SK-N-MC (cell line): ENCODE data around the gene DNAAF8.

ENCODE experiments used
- EZH2 ChIP-seq: fragments of 200-600 bp; sonication (generic); IDR thresholded peaks from one replicate; pipeline ENCODE4 v1.6.1; 2017; ENCODE audit warnings: antibody characterized with exemption
- POLR2AphosphoS5 ChIP-seq: IDR thresholded peaks from 2 replicates; pipeline ENCODE4 v1.6.1; 2012; ENCODE audit warnings: mild to moderate bottlenecking, low read depth, low read length, borderline replicate concordance

- TF ChIP-seq EZH2 (no peak), POLR2AphosphoS5 (no peak)
Observed at GRCh38 chr16:4704491-4704890, 29.8 kb upstream of the DNAAF8 start.
